Choroid plexus epithelial cell (primary cell): Measurements from ENCODE around the gene NEURL1B.

ENCODE experiments used
- DNase-seq: peaks from one replicate; pipeline ENCODE4 v3.0.0-alpha.2; 2010; ENCODE audit warnings: low read depth
- H3K4me3 ChIP-seq: 2 replicates; pipeline ENCODE4 v1.5.1; 2011; ENCODE audit warnings: low read depth, mild to moderate bottlenecking, control low read depth, low read length, moderate library complexity
- CTCF ChIP-seq: conservative IDR thresholded peaks from 2 replicates; pipeline ENCODE4 v1.5.1; 2011; ENCODE audit warnings: low read depth, mild to moderate bottlenecking, control low read depth, inconsistent platforms, low read length, moderate library complexity

NEURL1B gene

GRCh38 chr5:172618574-172619365 lies 22.3 kb upstream of the NEURL1B start:
- no peak for DNase-seq
- TF ChIP-seq CTCF, result no peak
- no peak overlapping the region for H3K4me3 ChIP-seq

GRCh38 chr5:172620506-172620905 lies 20.6 kb upstream of the NEURL1B start:
- H3K4me3 ChIP-seq, result no peak overlapping the region
- TF ChIP-seq CTCF, result no peak
- no peak for DNase-seq

GRCh38 chr5:172622091-172623046 lies 18.7 kb upstream of the NEURL1B start:
- H3K4me3 ChIP-seq, result no peak overlapping the region
- no peak for TF ChIP-seq CTCF
- no peak for DNase-seq

GRCh38 chr5:172623313-172623980 lies 17.6 kb upstream of the NEURL1B start:
- DNase-seq, result no peak
- no peak for TF ChIP-seq CTCF
- H3K4me3 ChIP-seq, result no peak overlapping the region

- no peak for TF ChIP-seq CTCF
- no peak for DNase-seq
- no peak overlapping the region for H3K4me3 ChIP-seq
Observed at GRCh38 chr5:172624083-172624995, 16.7 kb upstream of the NEURL1B start.
